Mesendoderm (in vitro differentiated cells): ENCODE measurements around the gene FADS3.
A peak's percentile ranks its signal among the peaks of the same experiment; 100 is the strongest.

Source experiments
- DNase-seq: peaks from one replicate; pipeline ENCODE4 v3.0.0; 2013
- H2AK5ac ChIP-seq: 2 replicates; pipeline ENCODE4 v1.6.1; 2013; ENCODE audit warnings: low read length, inconsistent platforms
- H2BK120ac ChIP-seq: 2 replicates; pipeline ENCODE4 v1.6.1; 2013; ENCODE audit warnings: low read depth, mild to moderate bottlenecking, low read length, moderate library complexity, mixed read lengths
- H2BK15ac ChIP-seq: replicated peaks from 2 replicates; pipeline ENCODE4 v1.6.1; 2013; ENCODE audit warnings: low read depth, mild to moderate bottlenecking, moderate library complexity
- H2BK5ac ChIP-seq: 2 replicates; pipeline ENCODE4 v1.6.1; 2013; ENCODE audit warnings: low read length, inconsistent platforms
- H3K18ac ChIP-seq: 2 replicates; pipeline ENCODE4 v1.6.1; 2013; ENCODE audit warnings: mild to moderate bottlenecking, low read length, mixed read lengths
- H3K23ac ChIP-seq: one replicate; pipeline ENCODE4 v1.6.1; 2013; ENCODE audit warnings: low read length
- H3K27ac ChIP-seq: 2 replicates; pipeline ENCODE4 v1.5.1; 2013; ENCODE audit warnings: low read depth, mild to moderate bottlenecking, inconsistent platforms, low read length, moderate library complexity
- H3K27me3 ChIP-seq: 2 replicates; pipeline ENCODE4 v1.6.1; 2013; ENCODE audit warnings: low read length, control low read depth, mild to moderate bottlenecking, inconsistent platforms; ENCODE audit not compliant: insufficient read depth, poor library complexity
- H3K36me3 ChIP-seq: 2 replicates; pipeline ENCODE4 v1.6.1; 2013; ENCODE audit warnings: low read length, inconsistent platforms; ENCODE audit not compliant: control insufficient read depth, insufficient read depth
- H3K4ac ChIP-seq: one replicate; pipeline ENCODE4 v1.6.1; 2013; ENCODE audit warnings: low read depth, mild to moderate bottlenecking, low read length, moderate library complexity
- H3K4me1 ChIP-seq: 2 replicates; pipeline ENCODE4 v1.6.1; 2013; ENCODE audit warnings: low read depth, low read length, inconsistent platforms; ENCODE audit not compliant: control insufficient read depth
- H3K4me2 ChIP-seq: 2 replicates; pipeline ENCODE4 v1.6.1; 2013; ENCODE audit warnings: low read length
- H3K4me3 ChIP-seq: 2 replicates; pipeline ENCODE4 v1.5.1; 2013; ENCODE audit warnings: mild to moderate bottlenecking, low read length
- H3K56ac ChIP-seq: one replicate; pipeline ENCODE4 v1.6.1; 2013; ENCODE audit warnings: low read length
- H3K79me1 ChIP-seq: 2 replicates; pipeline ENCODE4 v1.6.1; 2013; ENCODE audit warnings: low read length, inconsistent platforms
- H3K79me2 ChIP-seq: 2 replicates; pipeline ENCODE4 v1.6.1; 2013; ENCODE audit warnings: mild to moderate bottlenecking, low read length; ENCODE audit not compliant: control insufficient read depth, insufficient read depth
- H3K9ac ChIP-seq: 2 replicates; pipeline ENCODE4 v1.6.1; 2013; ENCODE audit warnings: low read length, inconsistent platforms
- H4K5ac ChIP-seq: one replicate; pipeline ENCODE4 v1.6.1; 2013; ENCODE audit warnings: low read length
- H4K8ac ChIP-seq: one replicate; pipeline ENCODE4 v1.6.1; 2013; ENCODE audit warnings: low read depth, mild to moderate bottlenecking, control low read depth, low read length, moderate library complexity
- WGBS: extraction: QIAGEN DNeasy Blood & Tissue Kit; methylation state at CpG from one replicate; pipeline ENCODE4 v1.1.7; 2013; ENCODE audit warnings: low lambda C conversion rate, missing lambda C conversion rate; ENCODE audit not compliant: insufficient coverage; ENCODE audit errors: extremely low coverage; 5-methylcytosine and 5-hydroxymethylcytosine counted together

Gene FADS3

DNA sequence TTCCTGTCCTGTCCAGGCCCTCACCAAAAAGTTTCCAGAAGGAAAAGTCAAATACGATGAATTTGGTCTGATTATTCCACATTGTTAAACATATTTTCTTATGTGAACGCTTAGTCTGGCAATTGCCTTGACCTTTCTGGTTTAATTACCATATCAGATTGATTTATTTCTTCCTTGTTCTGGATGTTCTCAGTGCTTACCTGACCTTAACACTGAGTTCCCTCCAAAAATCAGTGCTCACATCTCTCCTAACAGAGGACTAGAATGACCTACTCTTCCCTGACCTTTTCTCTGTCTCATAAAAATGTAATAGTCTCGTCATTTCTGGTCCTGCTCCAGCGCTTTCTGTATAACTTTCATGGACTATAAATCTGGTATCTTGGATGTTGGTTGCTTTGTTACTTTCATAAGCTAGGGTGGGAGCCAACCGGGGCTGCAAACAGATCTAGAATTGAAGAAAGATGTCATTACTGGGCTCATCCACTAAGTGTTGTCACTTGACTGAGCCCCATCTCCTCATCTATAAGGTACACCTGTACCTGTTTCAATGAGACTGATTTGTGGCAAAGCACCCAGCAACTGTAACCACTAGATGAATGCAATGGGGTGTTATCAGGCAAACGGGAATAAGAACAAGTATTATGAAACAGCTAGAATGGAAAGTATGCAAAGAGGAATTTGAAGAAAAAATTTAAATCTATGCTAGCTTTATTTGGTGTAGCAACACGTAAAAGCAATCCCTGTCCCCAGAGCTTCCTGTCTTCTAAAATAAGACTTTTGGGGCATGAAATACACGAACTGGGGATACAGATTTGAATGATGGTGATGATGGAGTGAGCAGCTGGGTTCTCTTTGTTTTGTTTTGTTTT, 60.9 kb downstream of the FADS3 start:
- H3K4me3 ChIP-seq = peak overlapping the region; percentile 98
- H3K9ac ChIP-seq = peak overlapping the region; percentile 100
- H3K23ac ChIP-seq = no peak overlapping the region
- peak overlapping the region; percentile 98 for H3K4me2 ChIP-seq
- no peaks in the 10 kb centered on the region for H3K36me3 ChIP-seq
- no peak overlapping the region for H3K27ac ChIP-seq
- peaks cover 34% of the 10 kb centered on the region for H3K4me1 ChIP-seq
- H2AK5ac ChIP-seq = no peak overlapping the region
- no peak overlapping the region for H4K5ac ChIP-seq
- no peak overlapping the region for H4K8ac ChIP-seq
- peaks cover 67% of the 10 kb centered on the region for H3K79me2 ChIP-seq
- H2BK120ac ChIP-seq = no peak overlapping the region
- H3K79me1 ChIP-seq = peaks cover 25% of the 10 kb centered on the region
- H3K18ac ChIP-seq = no peak overlapping the region
- WGBS = no CpG with 5 or more reads among the region's 8 CpGs
- no peak overlapping the region for H2BK15ac ChIP-seq
- no peak overlapping the region for H2BK5ac ChIP-seq
- no peak for DNase-seq
- peak overlapping the region; percentile 100 for H3K56ac ChIP-seq
- H3K4ac ChIP-seq = no peak overlapping the region
- H3K27me3 ChIP-seq = no peaks in the 10 kb centered on the region

DNA sequence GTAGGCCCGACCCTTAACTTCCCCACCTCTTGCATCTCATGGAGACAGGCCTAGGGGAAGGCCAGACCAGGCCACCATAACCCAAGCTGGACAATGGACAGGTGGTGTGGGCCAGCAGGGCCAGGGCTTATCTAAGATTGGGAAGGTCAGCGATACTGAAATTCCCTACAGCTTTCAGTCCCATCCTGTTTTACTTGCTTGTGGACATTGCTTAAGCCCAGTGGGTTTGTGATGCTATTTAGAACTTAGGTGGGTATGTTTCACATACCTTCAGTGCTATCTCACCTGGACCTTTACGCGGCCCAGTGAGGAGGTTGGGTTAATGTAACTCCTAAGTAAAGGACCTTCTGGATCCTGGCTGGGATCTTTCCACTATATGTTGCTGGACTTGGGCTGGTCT, 61.5 kb downstream of the FADS3 start:
- H2BK15ac ChIP-seq = no peak overlapping the region
- H3K4me2 ChIP-seq = peak overlapping the region; percentile 98
- peak overlapping the region; percentile 63 for H2BK5ac ChIP-seq
- H2AK5ac ChIP-seq = peak overlapping the region; percentile 83
- no peak overlapping the region for H2BK120ac ChIP-seq
- peak overlapping the region; percentile 97 for H3K23ac ChIP-seq
- no peak overlapping the region for H4K8ac ChIP-seq
- peaks cover 34% of the 10 kb centered on the region for H3K4me1 ChIP-seq
- H3K4ac ChIP-seq = no peak overlapping the region
- H3K18ac ChIP-seq = no peak overlapping the region
- no peaks in the 10 kb centered on the region for H3K27me3 ChIP-seq
- peaks cover 25% of the 10 kb centered on the region for H3K79me1 ChIP-seq
- no peak for DNase-seq
- no peak overlapping the region for H4K5ac ChIP-seq
- no peak overlapping the region for H3K27ac ChIP-seq
- peak overlapping the region; percentile 100 for H3K56ac ChIP-seq
- no CpG with 5 or more reads among the region's 4 CpGs for WGBS
- peak overlapping the region; percentile 98 for H3K4me3 ChIP-seq
- H3K9ac ChIP-seq = peak overlapping the region; percentile 100
- peaks cover 63% of the 10 kb centered on the region for H3K79me2 ChIP-seq
- H3K36me3 ChIP-seq = no peaks in the 10 kb centered on the region

DNA sequence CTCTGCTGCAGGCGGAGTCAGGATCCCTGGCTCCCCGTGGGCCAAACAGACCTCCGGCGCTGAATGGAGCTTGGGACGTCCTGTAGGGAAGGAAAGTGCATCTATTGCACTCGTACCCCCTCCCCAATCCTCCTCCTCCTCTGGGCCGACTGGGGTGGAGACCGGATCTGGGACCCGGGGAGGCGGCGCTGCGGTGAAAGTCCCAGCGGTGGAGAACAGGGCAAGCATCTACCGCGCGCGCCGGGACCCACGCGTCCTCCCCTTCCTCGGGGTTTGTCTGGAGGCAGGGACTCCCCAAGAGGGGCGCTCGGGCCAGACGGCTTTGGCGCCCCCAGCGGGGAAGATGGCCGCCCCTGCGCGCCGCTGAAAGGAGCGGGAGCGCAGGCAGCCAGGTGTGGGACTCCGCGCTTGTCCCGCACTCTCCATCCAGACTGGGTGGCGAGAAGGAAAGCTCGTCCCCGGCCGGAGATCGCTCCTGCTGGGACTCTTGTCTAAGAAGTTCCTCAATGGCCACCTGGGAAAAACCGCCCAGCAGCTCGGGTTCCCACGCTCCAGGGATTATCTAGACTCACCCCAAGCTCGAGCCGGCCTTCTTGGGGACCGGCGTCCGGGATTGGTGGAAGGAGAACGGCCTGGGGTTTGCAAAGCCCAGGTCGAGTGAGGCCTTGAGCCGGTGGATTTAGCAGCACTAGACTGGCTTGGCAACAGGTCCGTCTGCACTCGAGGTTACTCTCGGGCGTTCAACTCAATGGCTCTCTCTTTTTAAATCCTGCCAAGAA, 62.5 kb downstream of the FADS3 start:
- no CpG with 5 or more reads among the region's 55 CpGs for WGBS
- H2BK5ac ChIP-seq = peak overlapping the region; percentile 98
- peak overlapping the region; percentile 98 for H3K4me3 ChIP-seq
- peak overlapping the region; percentile 93 for H3K27ac ChIP-seq
- peak overlapping the region; percentile 96 for H3K4ac ChIP-seq
- H3K18ac ChIP-seq = peak overlapping the region; percentile 83
- peak overlapping the region; percentile 98 for H3K4me2 ChIP-seq
- peaks cover 55% of the 10 kb centered on the region for H3K79me2 ChIP-seq
- H3K79me1 ChIP-seq = peaks cover 24% of the 10 kb centered on the region
- no peaks in the 10 kb centered on the region for H3K27me3 ChIP-seq
- H2BK120ac ChIP-seq = no peak overlapping the region
- H3K9ac ChIP-seq = peak overlapping the region; percentile 100
- peak overlapping the region; percentile 97 for H3K23ac ChIP-seq
- H2AK5ac ChIP-seq = peak overlapping the region; percentile 65
- no peaks in the 10 kb centered on the region for H3K36me3 ChIP-seq
- H3K56ac ChIP-seq = peak overlapping the region; percentile 100
- no peak overlapping the region for H2BK15ac ChIP-seq
- H3K4me1 ChIP-seq = peaks cover 27% of the 10 kb centered on the region
- H4K5ac ChIP-seq = no peak overlapping the region
- peak overlapping the region; percentile 7 for H4K8ac ChIP-seq
- DNase-seq = peak; percentile 71

DNA sequence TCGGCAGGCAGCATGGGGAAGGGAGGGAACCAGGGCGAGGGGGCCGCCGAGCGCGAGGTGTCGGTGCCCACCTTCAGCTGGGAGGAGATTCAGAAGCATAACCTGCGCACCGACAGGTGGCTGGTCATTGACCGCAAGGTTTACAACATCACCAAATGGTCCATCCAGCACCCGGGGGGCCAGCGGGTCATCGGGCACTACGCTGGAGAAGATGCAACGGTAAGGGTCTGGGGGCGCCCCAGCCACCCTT, 63.0 kb downstream of the FADS3 start:
- Histone ChIP-seq H2BK120ac (no peak overlapping the region), H2AK5ac (peak overlapping the region; percentile 78), H2BK5ac (peak overlapping the region; percentile 98), H3K56ac (peak overlapping the region; percentile 100), H3K4me3 (peak overlapping the region; percentile 98), H3K27ac (peak overlapping the region; percentile 93), H3K23ac (peak overlapping the region; percentile 97), H3K4me1 (peaks cover 24% of the 10 kb centered on the region), H3K36me3 (no peaks in the 10 kb centered on the region), H3K27me3 (no peaks in the 10 kb centered on the region), H4K5ac (no peak overlapping the region), H3K79me2 (peaks cover 51% of the 10 kb centered on the region), H3K4me2 (peak overlapping the region; percentile 98), H3K9ac (peak overlapping the region; percentile 100), H3K18ac (peak overlapping the region; percentile 83), H4K8ac (peak overlapping the region; percentile 7), H3K79me1 (peaks cover 21% of the 10 kb centered on the region), H2BK15ac (no peak overlapping the region), H3K4ac (peak overlapping the region; percentile 96)
- no CpG with 5 or more reads among the region's 16 CpGs for WGBS
- DNase-seq = no peak

DNA sequence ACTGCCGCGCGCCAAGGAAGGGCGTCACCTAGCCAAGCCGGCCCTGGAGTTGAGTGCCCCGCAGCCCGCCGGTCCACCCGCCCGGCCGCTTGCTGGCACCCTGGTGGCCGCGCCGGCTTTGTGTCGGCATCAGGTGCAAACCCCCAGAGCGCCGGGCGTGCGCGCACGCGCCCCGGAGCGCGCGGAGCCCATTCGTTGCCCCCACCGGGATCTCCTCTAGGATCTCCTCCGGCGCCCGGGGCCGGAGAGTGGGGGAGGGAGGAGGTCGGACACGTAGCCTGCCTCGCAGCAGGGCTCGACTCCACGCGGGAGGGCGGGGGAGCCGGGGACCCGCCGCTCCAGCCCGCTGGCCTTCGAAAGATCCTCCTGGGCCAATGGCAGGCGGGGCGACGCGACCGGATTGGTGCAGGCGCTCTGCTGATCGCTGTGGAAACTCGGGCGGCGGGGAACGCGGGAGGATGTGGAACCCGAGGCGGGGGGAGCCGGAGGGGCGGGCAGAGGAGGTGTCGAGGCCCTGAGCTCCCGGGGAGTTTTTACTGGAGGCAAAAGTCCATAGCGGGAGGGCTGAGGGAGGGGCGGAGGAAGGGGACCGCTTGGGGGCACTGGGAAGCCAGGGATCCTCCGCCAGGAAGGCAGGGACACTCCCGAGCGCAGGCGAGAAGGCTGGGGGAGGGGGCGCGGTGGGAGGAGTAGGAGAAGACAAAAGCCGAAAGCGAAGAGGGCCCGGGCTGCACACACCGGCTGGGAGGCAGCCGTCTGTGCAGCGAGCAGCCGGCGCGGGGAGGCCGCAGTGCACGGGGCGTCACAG, 63.6 kb downstream of the FADS3 start, which contains the start of gene FADS2:
Gene FADS2 (plus strand): TSS at position 730 of the 808 bp plus-strand sequence. CDS start 91 bp downstream, outside the sequence.
- no peaks in the 10 kb centered on the region for H3K27me3 ChIP-seq
- H3K4me3 ChIP-seq = peak within 1 kb of the TSS; percentile 98
- H4K5ac ChIP-seq = peak within 1 kb of the TSS; percentile 8
- H3K9ac ChIP-seq = peak within 1 kb of the TSS; percentile 100
- no peaks in the 10 kb centered on the region for H3K36me3 ChIP-seq
- no peak within 1 kb of the TSS for H2BK15ac ChIP-seq
- peak within 1 kb of the TSS; percentile 78 for H2AK5ac ChIP-seq
- peaks cover 46% of the 10 kb centered on the region for H3K79me2 ChIP-seq
- H4K8ac ChIP-seq = peak within 1 kb of the TSS; percentile 7
- peaks cover 24% of the 10 kb centered on the region for H3K79me1 ChIP-seq
- peak within 1 kb of the TSS; percentile 96 for H3K4ac ChIP-seq
- no CpG with 5 or more reads among the region's 83 CpGs for WGBS
- H3K23ac ChIP-seq = peak within 1 kb of the TSS; percentile 97
- peak within 1 kb of the TSS; percentile 98 for H2BK5ac ChIP-seq
- peaks cover 24% of the 10 kb centered on the region for H3K4me1 ChIP-seq
- H3K56ac ChIP-seq = peak within 1 kb of the TSS; percentile 100
- peak within 1 kb of the TSS; percentile 93 for H3K27ac ChIP-seq
- DNase-seq = peak; percentile 98
- H2BK120ac ChIP-seq = peak within 1 kb of the TSS; percentile 84
- H3K18ac ChIP-seq = peak within 1 kb of the TSS; percentile 83
- H3K4me2 ChIP-seq = peak within 1 kb of the TSS; percentile 98
